OCI-LY7 (cell line): ENCODE measurements around the gene SLC30A3. TPM values are rescaled to one million over a fixed set of nuclear protein-coding genes. Genes with fewer than 3 reads are reported as not detected.

Experiments used
- BruUV-seq: library from RNA; stranded (reverse); fragments of 400-500 nt; replicated peaks from 2 replicates; lab custom pipeline; 2021; lab: Mats Ljungman, UMichigan
- CTCF ChIA-PET: fragments of 300-600 bp; sonication (Branson Sonifier 250); formaldehyde crosslinking; loops from one replicate; lab custom pipeline; 2022; ENCODE audit warnings: antibody characterized with exemption; ENCODE audit not compliant: unreplicated experiment; lab: Charles Lee
- POLR2A ChIA-PET: fragments of 300-600 bp; sonication (Branson Sonifier 250); formaldehyde crosslinking; loops from one replicate; lab custom pipeline; 2022; ENCODE audit warnings: antibody characterized with exemption; lab: Charles Lee
- DNase-seq: peaks from one replicate; pipeline ENCODE4 v3.0.0-alpha.2; 2015; ENCODE audit warnings: low spot score
- H2AFZ ChIP-seq: fragments of 200-600 bp; sonication (generic), shearing (Covaris generic); 2 replicates; pipeline ENCODE4 v1.6.1; 2014; ENCODE audit warnings: mild to moderate bottlenecking, antibody characterized with exemption, low read length, moderate library complexity
- H3K27ac ChIP-seq: fragments of 200-600 bp; sonication (generic); 2 replicates; pipeline ENCODE4 v1.5.1; 2014; ENCODE audit warnings: mixed run types, low read depth, mild to moderate bottlenecking, moderate library complexity, low read length, inconsistent platforms; ENCODE audit not compliant: poor library complexity, severe bottlenecking
- H3K36me3 ChIP-seq: fragments of 200-600 bp; sonication (generic); 2 replicates; pipeline ENCODE4 v1.6.1; 2014; ENCODE audit warnings: mild to moderate bottlenecking, antibody characterized with exemption, low read length, moderate library complexity, mixed read lengths; ENCODE audit not compliant: insufficient read depth
- H3K4me1 ChIP-seq: fragments of 200-600 bp; sonication (generic); 2 replicates; pipeline ENCODE4 v1.5.1; 2014; ENCODE audit warnings: mild to moderate bottlenecking, low read length; ENCODE audit not compliant: insufficient read depth, poor library complexity, severe bottlenecking
- H3K4me2 ChIP-seq: fragments of 200-600 bp; sonication (generic); 2 replicates; pipeline ENCODE4 v1.6.1; 2014; ENCODE audit warnings: mild to moderate bottlenecking, low read length
- H3K4me3 ChIP-seq: fragments of 200-600 bp; sonication (generic); 2 replicates; pipeline ENCODE4 v1.5.1; 2014; ENCODE audit warnings: mild to moderate bottlenecking, low read depth, low read length; ENCODE audit not compliant: poor library complexity, severe bottlenecking
- H3K79me2 ChIP-seq: fragments of 200-600 bp; sonication (generic); 2 replicates; pipeline ENCODE4 v1.6.1; 2016; ENCODE audit warnings: low read depth, mild to moderate bottlenecking, low read length, moderate library complexity, mixed read lengths; ENCODE audit not compliant: insufficient read depth
- H3K9me2 ChIP-seq: fragments of 200-600 bp; sonication (generic); 2 replicates; pipeline ENCODE4 v1.6.1; 2016; ENCODE audit warnings: mild to moderate bottlenecking, low read length, mixed read lengths; ENCODE audit not compliant: insufficient read depth
- H3K9me3 ChIP-seq: fragments of 200-600 bp; sonication (generic); 2 replicates; pipeline ENCODE4 v1.6.1; 2014; ENCODE audit warnings: mild to moderate bottlenecking, mixed run types, low read length, mixed read lengths
- H4K20me1 ChIP-seq: fragments of 200-600 bp; sonication (generic); 2 replicates; pipeline ENCODE4 v1.6.1; 2014; ENCODE audit warnings: mild to moderate bottlenecking, antibody characterized with exemption, low read length, moderate library complexity, mixed read lengths; ENCODE audit not compliant: insufficient read depth
- CTCF ChIP-seq: fragments of 200-600 bp; sonication (generic); conservative IDR thresholded peaks from 2 replicates; pipeline ENCODE4 v1.5.1; 2014; ENCODE audit warnings: mild to moderate bottlenecking, antibody characterized with exemption, low read length, moderate library complexity, mixed read lengths
- EZH2phosphoT487 ChIP-seq: fragments of 200-600 bp; sonication (generic); IDR thresholded peaks from 2 replicates; pipeline ENCODE4 v1.6.1; 2018; ENCODE audit warnings: low read depth, borderline replicate concordance, mild to moderate bottlenecking, mixed run types, antibody characterized with exemption, low read length, moderate library complexity, mixed read lengths
- intact Hi-C: fragments of 100-400 bp; cut with micrococcal nuclease; formaldehyde crosslinking; loops from one replicate; pipeline ENCODE4 v1.10.0; 2022; ENCODE audit not compliant: unreplicated experiment
- total RNA-seq, 2 experiments: library from RNA; depleted of rRNA in 1 of 2; stranded (reverse); fragments of >200 nt in 1 of 2; shearing (Covaris generic) in 1 of 2; gene quantifications; 2 replicates each; pipeline ENCODE4 v1.2.3, GENCODE V29; 2014 to 2022

Gene SLC30A3
- total RNA-seq, 2 experiments from 2014 or later: 23.3 to 71.6 TPM

DNA sequence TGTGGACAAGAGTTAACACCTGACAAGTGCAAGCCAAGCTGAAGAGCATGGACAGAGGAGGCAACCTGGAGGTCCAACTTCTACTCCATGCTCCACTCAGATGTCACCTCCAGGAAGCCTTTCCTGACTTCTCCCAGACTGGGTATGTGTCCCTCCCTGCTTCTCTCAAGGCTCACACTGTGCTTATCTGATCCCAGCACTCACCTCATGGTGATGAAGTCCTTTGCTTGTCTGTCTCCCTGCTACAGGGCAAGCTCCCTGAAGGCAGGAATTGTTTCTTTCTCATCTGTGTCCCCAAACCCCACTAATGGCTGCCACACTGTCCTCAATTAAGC, 2.7 kb upstream of the SLC30A3 start:
- Histone ChIP-seq H3K9me3 (no peaks in the 10 kb centered on the region), H4K20me1 (no peaks in the 10 kb centered on the region), H3K27ac (no peak overlapping the region), H3K4me2 (peak overlapping the region; percentile 100), H3K4me3 (no peak overlapping the region), H3K9me2 (no peaks in the 10 kb centered on the region), H3K4me1 (peaks cover 54% of the 10 kb centered on the region), H3K79me2 (peaks cover 12% of the 10 kb centered on the region; the same call in 1 of the 2 replicates), H3K36me3 (no peaks in the 10 kb centered on the region), H2AFZ (peak overlapping the region; percentile 76; the same call in 1 of the 2 replicates)
- no peak for DNase-seq
- ChIA-PET CTCF (interaction anchor here (0.6 to 2.5 kb wide), 4 partner anchors 14 to 48 kb away, joined by 3 to 13 read pairs (median 7); no protein-coding TSS in a partner anchor), POLR2A (interaction anchor here (0.7 to 1.9 kb wide), 6 partner anchors 12 to 1387 kb away, joined by 3 to 6 read pairs (median 4); no protein-coding TSS in a partner anchor)
- no TSS peak for BruUV-seq
- intact Hi-C loops: loop anchor here (1.0 to 2.0 kb wide), 2 partner anchors 14 to 25 kb away; no protein-coding TSS in a partner anchor
- TF ChIP-seq EZH2phosphoT487 (no peak), CTCF (no peak)

DNA sequence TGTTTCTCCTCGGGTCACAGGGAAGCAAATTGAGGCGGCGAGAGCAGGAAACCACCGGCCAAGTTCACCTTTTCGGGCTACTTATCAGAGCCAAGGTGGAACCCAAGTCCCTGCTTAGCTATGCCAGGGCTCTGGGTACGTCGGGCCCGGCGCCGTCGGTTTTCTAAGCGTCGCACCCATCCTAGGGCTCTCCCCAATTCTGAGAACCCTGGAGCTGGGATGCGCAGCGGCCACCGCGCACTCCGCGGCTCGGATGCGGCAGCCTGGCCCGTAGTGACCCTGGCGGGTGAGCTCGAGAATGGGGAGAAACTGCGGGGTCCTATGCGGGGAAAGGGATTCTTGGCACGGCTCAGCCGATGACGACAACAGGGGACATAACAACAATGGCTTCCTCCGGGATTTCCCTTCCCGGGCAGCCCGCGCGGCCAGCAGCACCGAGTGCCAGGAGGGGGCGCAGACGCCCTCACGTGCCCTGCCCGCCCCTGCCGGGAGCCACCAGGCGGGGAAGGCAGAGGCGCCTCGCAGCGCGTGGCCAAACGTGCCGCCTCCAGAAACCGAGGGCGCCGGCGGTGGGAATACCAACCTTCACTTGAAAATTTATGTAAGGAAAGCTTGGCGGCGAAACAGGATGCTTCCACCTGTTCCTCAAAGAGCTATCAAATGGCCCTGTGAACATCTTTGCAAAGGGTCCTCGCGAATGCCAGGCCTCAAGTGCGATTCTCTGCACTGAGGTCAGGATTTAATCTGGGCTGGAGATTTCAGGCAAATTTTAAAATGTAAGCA, 2.1 kb upstream of the SLC30A3 start:
- DNase-seq: peak; percentile 71
- Histone ChIP-seq H3K4me2 (peak overlapping the region; percentile 100), H2AFZ (peak overlapping the region; percentile 76), H3K36me3 (peaks cover 2% of the 10 kb centered on the region; the same call in 1 of the 2 replicates), H4K20me1 (no peaks in the 10 kb centered on the region), H3K27ac (peak overlapping the region; percentile 23), H3K4me3 (peak overlapping the region; percentile 90), H3K4me1 (peaks cover 54% of the 10 kb centered on the region), H3K9me3 (no peaks in the 10 kb centered on the region), H3K9me2 (no peaks in the 10 kb centered on the region), H3K79me2 (peaks cover 12% of the 10 kb centered on the region; the same call in 1 of the 2 replicates)
- TF ChIP-seq EZH2phosphoT487 (no peak), CTCF (peak; percentile 79)
- intact Hi-C loops: loop anchor here (1.0 to 2.0 kb wide), 2 partner anchors 14 to 26 kb away; no protein-coding TSS in a partner anchor
- BruUV-seq: TSS peak; percentile 29
- ChIA-PET CTCF (interaction anchor here (0.6 to 2.5 kb wide), 4 partner anchors 13 to 27 kb away, joined by 3 to 13 read pairs (median 7); no protein-coding TSS in a partner anchor), POLR2A (interaction anchor here (0.6 to 1.5 kb wide), 7 partner anchors 12 to 1386 kb away, joined by 3 to 5 read pairs (median 3); no protein-coding TSS in a partner anchor)
